Fibroblast of villous mesenchyme (primary cell): Measurements from ENCODE around the gene KRTAP10-5. TPM values are rescaled to one million over a fixed set of nuclear protein-coding genes. Genes with fewer than 3 reads are reported as not detected.

ENCODE experiments used
- DNase-seq: peaks from one replicate; pipeline ENCODE4 v3.0.0-alpha.2; 2010; ENCODE audit warnings: low read depth
- H3K4me3 ChIP-seq: 2 replicates; pipeline ENCODE4 v1.5.1; 2011; ENCODE audit warnings: low read depth, mild to moderate bottlenecking, low read length
- total RNA-seq: library from RNA; depleted of rRNA; stranded (reverse); fragments of >200 nt; gene quantifications from 2 replicates; pipeline ENCODE4 v1.2.3, GENCODE V29; 2012
- TF ChIP-seq, protein P1 (sequence below): IDR thresholded peaks from 2 replicates; pipeline ENCODE4 v1.5.1; 2012; ENCODE audit warnings: low read depth, mild to moderate bottlenecking, low read length; ENCODE audit not compliant: insufficient read depth

KRTAP10-5 gene
- total RNA-seq, 1 donor = not detected

DNA sequence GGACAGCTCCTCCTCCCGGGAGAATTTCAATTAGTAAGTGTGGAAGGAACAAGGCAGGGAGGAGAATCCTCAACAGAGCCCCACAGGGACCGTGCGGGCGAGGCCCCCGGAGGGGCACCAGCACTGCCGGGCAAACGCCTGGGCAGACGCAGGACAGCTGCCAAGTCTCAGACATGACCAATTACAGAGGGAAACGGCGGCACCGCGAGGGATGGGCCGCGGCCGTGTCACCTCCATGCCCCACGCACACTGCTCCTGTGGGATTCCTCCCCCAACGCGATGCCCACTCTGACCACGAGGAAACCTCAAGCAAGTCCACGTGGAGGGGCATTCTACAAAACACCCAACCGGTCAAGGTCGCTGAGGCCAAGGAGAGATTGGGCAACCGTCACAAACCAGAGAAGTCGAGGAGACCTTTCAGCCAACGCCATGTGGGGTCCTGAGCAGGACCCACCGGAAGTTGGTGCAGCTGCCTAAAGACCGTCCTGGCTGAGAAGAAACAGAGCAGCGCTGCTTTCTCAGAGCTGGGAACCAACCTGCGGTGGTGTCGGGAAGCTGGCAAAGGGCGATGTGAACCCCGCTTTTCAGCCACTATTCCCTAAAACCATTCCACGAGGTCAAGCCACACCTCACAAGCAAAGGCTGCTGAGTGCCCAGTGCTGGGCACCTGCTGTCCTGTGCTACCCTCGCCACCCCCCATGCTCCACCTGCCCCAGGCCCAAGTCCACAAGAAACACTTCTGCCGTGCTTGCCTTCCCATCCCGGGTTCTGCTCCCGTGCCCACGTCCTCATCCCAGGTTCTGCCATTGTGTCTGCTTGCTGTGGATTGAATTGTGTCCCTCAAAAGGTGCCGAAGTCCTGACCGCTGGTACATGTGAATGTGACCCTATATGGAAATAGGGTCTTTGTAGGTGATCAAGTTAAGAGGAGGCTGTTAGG is 8.3 kb downstream of the KRTAP10-5 start:
- no peak for DNase-seq
- no peak overlapping the region for H3K4me3 ChIP-seq
- TF ChIP-seq, protein P1, sequence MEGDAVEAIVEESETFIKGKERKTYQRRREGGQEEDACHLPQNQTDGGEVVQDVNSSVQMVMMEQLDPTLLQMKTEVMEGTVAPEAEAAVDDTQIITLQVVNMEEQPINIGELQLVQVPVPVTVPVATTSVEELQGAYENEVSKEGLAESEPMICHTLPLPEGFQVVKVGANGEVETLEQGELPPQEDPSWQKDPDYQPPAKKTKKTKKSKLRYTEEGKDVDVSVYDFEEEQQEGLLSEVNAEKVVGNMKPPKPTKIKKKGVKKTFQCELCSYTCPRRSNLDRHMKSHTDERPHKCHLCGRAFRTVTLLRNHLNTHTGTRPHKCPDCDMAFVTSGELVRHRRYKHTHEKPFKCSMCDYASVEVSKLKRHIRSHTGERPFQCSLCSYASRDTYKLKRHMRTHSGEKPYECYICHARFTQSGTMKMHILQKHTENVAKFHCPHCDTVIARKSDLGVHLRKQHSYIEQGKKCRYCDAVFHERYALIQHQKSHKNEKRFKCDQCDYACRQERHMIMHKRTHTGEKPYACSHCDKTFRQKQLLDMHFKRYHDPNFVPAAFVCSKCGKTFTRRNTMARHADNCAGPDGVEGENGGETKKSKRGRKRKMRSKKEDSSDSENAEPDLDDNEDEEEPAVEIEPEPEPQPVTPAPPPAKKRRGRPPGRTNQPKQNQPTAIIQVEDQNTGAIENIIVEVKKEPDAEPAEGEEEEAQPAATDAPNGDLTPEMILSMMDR = no peak

DNA sequence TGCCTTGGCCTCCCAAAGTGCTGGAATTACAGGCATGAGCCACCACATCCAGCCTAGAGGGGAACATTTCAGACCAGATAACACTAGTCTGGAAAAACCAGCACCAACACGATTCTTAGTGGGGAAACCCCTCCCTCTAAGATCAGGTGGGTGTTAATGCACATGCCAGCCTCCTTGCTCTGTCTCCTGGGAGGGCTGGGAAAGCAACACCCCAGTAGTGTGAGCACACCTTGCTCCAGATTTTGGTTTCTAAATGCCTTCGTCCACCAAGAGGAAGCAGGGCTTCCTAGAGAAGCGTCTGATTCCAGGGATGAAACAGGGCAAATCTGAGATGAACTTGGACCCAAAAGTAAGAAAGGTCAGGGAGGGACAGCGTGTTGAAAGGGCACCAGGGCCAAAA is 9.1 kb downstream of the KRTAP10-5 start:
- TF ChIP-seq, protein P1 = no peak
- H3K4me3 ChIP-seq = no peak overlapping the region
- no peak for DNase-seq

DNA sequence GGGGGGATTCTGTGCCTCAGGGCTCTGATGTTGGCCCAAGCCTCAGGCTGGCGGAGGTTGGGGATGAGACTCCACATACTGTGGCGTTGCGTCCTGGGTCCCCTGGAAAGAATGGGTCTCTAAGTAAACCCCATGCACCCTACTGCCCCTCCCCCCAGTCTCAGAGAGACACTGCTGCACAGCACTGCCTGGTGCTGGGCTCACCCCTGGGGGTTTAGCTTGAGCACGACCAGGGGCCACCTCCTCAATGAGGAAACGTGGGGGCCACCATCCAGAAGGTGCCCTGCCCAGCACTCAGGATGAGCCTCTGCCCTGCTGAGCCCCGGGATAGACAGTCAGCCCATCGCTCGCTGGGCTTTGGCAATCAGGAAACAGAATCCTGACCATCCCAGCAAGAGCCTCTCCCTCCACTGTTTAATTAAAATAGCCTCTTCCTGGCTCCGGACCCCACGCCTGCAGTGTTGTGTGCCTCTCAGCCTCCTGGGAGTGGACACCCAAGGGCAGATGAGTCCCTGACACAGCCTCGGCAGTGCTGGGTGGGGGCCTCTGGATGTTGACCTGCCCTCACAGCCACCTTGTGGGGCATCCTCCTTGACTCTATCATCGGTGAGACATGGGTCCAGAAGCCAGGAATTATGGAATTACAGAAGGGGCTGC is 10.4 kb downstream of the KRTAP10-5 start:
- TF ChIP-seq, protein P1 = no peak
- no peak for DNase-seq
- H3K4me3 ChIP-seq = no peak overlapping the region

DNA sequence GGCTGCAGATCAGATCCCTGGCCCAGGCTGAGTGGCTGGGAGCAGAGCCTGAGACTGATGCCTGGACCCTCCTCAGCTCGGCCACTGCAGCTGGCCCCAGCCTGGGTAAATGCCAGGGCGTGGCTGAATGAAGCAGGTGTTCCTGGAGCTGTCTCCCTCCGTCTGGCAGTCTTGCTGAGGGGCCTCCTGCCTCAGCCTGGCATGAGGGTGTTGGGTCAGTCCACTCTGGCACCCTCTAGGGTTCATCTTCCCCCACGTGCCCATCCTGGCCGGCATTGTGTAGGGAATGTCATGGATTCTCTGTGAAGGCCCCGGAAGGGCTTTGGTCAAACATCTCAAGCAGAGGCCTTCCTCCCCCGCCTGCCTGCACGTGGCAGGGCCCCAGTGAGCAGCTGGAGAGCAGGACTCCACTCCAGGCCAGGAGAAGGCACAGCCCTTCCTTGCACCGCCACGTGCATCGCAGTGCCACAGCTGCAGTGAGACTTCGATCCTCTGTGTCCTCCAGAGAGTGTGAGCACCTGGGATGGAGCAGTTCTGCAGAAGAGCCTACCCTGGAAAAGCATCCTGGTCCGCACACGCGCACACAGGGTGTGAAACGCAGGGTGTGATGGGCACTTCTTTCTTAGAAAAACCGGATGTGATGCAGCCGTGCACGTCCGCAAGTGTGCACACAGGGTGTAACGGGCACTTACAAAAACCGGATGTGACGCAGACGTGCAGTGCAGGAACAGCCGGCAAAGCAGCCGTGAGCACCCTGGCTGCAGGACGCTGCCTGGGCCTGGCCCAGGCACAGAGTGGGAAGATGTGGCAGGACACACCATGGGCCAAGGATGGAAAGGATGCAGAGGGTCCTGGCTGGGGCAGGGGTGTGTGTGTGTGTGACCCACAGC is 11.5 kb downstream of the KRTAP10-5 start:
- no peak for DNase-seq
- TF ChIP-seq, protein P1 = no peak
- H3K4me3 ChIP-seq = no peak overlapping the region

DNA sequence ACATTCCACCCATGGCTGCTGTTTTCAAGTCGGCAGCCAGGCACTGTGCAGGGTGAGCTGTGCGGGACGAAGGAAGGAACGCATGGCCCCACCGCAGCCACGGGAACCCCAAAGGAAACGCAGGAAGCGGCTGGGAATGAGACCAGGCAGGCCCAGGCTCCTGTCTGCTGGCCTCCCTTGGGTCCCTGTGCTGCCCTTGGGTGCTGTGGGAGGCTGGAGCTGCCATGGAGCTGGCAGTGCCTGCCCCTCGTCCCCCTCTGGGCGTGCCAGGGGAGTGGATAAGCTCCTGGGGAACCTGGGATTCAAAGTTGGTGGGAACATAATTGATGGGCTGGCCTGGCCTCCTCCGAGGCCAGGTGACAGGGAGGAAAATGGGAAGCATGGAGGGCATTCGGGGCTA is 12.1 kb downstream of the KRTAP10-5 start:
- no peak overlapping the region for H3K4me3 ChIP-seq
- TF ChIP-seq, protein P1 = no peak
- DNase-seq = no peak

DNA sequence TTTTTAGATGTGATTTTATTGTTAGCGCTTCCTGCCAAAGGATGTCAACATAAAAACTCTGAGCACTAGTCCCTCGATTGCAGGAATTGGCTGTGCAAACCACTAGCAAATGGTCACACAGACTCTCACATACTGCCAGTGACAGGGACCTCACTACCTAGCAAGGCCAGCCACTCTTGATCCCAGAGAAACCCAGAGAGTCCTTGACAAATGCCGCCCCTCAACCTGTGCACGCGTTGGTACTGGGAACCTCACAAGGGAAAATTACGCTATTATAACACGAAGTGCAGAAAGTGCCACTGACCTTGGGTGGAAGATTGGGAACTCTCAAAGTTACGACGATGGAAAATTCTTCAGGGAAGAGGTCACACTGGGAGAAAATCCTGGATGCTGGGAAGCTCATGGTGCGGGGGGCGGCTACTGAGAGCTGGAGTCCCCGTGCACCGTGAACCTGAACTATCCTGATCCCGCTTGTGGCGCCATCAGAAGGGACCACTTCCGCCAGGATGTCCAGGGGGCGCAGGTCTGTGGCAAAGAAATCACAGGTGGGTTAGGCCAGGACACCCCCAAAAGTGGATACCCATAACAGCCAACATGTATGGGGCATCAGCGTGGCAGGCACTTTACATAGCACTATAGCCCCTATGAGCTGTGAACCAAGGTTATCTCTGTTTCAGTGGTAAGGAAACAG is 12.8 kb downstream of the KRTAP10-5 start:
- H3K4me3 ChIP-seq = no peak overlapping the region
- DNase-seq = no peak
- TF ChIP-seq, protein P1 = no peak
